D721Med (cell line): ENCODE data around the gene UST.

Source experiments
- DNase-seq: peaks from one replicate; pipeline ENCODE4 v3.0.0; 2011; ENCODE audit warnings: low spot score; ENCODE audit not compliant: insufficient read length
- FAIRE-seq: peaks from 2 replicates; lab custom pipeline; 2011; peaks lifted over from hg19 to GRCh38; lab: Jason Lieb, UNC
- TF ChIP-seq, protein P1 (sequence below): IDR thresholded peaks from 2 replicates; pipeline ENCODE4 v1.5.1; 2012; ENCODE audit warnings: mild to moderate bottlenecking, control low read depth; ENCODE audit not compliant: insufficient read depth; ENCODE audit errors: missing control alignments

UST gene

DNA sequence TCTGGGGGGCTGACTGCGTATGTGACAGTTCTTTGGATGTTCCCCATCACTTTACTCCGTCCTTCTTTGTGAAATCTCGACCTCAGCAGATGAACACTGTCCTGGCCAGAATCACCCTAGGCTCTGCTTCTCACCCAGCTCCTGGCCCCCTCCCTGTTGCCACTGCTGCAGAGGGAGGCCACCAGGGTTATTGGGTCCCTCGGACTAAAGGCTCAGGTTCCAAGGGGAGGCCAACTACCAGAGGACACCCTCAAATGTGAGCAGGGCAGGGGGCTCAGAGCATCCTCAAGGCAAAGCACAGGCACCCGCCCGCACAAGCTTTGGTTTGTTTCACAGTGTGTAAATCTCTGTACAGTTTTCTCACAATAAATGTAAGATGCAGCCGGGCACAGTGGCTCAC lies 269.9 kb downstream of the UST start:
- FAIRE-seq (no peak), DNase-seq (no peak)
- TF ChIP-seq, protein P1, sequence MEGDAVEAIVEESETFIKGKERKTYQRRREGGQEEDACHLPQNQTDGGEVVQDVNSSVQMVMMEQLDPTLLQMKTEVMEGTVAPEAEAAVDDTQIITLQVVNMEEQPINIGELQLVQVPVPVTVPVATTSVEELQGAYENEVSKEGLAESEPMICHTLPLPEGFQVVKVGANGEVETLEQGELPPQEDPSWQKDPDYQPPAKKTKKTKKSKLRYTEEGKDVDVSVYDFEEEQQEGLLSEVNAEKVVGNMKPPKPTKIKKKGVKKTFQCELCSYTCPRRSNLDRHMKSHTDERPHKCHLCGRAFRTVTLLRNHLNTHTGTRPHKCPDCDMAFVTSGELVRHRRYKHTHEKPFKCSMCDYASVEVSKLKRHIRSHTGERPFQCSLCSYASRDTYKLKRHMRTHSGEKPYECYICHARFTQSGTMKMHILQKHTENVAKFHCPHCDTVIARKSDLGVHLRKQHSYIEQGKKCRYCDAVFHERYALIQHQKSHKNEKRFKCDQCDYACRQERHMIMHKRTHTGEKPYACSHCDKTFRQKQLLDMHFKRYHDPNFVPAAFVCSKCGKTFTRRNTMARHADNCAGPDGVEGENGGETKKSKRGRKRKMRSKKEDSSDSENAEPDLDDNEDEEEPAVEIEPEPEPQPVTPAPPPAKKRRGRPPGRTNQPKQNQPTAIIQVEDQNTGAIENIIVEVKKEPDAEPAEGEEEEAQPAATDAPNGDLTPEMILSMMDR = no peak

DNA sequence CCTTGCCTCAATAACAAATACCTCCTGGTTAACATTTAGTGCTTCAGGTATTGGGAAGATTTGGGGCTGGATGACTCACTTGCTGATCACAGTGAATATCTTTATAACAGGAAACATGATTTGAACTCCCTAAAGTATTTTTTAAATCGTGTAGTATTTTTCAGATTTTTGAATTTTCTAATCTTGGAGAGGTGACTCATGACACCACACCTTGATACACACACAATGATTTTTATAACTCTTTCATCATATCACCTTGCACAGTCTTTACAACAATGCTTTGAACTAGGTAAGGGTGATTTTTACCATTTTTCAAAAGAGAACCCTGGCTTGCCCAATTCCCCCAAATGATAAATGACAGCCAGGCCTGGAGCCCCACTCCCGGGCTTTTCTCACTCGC lies 273.5 kb downstream of the UST start:
- TF ChIP-seq, protein P1 = no peak

DNA sequence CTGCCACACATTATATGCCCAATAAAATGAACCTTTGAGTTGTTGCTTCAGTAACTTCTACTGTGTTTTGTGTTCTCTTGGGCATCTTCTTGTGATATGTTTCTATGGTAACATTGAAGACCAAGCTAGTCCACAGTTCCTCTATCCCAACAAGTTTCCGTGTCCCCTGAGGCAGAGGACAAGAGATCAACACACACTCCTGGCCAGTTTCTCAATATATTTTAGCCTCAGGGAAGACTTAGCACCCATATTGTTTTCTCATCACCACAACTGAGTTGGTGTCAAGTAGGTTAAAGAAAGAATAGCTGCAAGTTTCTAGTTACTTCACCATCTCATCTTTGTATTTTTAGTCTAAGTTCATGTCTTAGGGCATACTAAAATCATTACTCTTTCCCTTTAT lies 277.5 kb downstream of the UST start:
- FAIRE-seq (no peak), DNase-seq (no peak)
- TF ChIP-seq, protein P1 = no peak

More for the DNA sequence above, 273.5 kb downstream of the UST start:
- FAIRE-seq (no peak), DNase-seq (no peak)

DNA sequence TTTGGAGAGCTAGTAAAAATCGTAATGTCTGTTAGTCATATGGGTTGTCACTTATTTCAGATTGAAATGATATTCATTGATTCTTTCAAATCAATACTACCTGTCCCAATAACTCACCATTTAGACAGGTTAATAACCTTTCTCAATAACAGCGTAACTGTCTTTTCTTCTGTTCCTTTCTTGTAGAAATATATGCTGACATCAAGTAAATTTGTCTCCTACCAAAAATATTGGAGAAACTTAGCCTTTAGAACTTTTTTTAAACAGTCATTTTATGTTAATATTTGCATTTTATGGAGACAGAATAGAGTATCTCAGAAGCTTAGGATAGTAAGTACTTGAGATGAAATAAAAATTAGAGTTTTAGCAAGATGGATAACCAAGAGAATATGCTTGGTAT lies 278.2 kb downstream of the UST start:
- DNase-seq (no peak), FAIRE-seq (no peak)

DNA sequence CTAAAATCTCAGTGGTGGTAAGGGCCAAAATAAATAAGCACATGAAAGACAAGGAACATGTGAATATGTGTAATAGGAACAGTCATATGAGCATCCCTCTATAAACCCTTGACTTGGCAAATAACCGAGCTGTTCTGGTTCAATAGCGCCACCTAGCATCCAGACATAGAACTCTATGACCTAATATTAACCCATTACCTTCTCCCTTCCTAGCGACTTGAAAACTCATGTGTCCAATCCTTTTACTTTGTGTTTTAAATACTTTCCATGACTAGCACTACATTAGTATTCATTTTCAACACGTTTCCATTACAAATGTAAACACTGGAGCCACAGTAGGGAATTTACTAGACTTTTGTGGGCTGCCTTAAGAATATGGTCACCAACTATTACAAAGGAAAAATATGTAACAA lies 279.7 kb downstream of the UST start:
- TF ChIP-seq, protein P1 = peak; percentile 54
- DNase-seq = no peak
- peak; percentile 66 for FAIRE-seq

More for the DNA sequence above, 278.2 kb downstream of the UST start:
- TF ChIP-seq, protein P1 = no peak

DNA sequence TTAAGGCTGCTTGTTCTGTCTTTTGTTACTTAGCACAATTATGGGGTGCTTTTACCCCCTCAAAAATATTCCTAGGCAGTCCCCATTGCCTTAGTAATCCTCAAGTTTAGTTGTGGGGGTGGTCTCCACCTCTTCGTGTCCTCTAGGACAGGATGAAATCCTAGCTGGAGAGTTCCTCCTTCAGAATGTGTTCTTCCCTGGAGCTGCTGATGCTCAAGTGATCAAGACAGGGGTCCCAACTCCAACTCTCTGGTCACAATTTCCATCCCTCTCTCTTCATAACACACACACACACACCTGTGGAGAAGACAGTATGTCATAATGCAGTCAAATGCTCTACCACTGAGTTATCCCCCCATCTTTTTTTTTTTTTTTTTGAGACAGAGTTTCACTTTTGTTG lies 280.7 kb downstream of the UST start:
- TF ChIP-seq, protein P1 = no peak
- FAIRE-seq (no peak), DNase-seq (no peak)

DNA sequence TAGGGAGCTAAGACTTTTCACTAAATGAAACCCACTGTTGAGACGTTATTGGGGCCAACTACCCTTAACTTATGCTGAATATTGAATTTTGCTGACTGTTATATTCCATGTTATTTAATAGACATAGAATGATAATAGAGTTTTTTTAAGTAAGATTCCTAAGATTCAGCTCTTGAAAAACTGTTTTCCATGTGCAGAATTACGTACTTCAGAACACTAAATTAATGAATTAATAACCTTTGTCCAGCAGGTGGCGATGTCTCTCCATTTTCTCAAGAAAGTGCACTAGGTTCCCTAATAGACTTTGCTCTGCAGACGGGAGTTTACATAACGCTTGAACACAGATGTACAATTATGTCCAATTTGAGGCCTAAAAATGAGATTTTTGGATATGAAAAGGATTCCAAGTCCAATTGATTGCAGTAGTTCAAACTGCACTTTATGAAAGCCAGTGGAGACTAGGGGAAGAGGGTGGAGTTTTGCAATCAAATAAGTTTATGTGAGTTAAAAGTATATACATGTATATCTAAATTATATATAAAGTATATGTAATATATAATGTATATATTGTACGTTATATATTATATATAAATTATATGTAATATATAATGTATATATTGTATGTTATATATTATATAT lies 282.1 kb downstream of the UST start:
- TF ChIP-seq, protein P1 = peak; percentile 64
- FAIRE-seq = no peak

More for the DNA sequence above, 282.1 kb downstream of the UST start:
- no peak for DNase-seq
